Loucy (cell line): ENCODE results near the gene ALPK3.

ENCODE experiments used
- H2AFZ ChIP-seq: fragments of 200-600 bp; sonication (generic); 2 replicates; pipeline ENCODE4 v1.6.0; 2016; ENCODE audit warnings: antibody characterized with exemption, mild to moderate bottlenecking, low read length, moderate library complexity
- H3F3A ChIP-seq: fragments of 200-600 bp; 2 replicates; pipeline ENCODE4 v1.6.0; 2016; ENCODE audit warnings: antibody characterized with exemption, low read depth, mild to moderate bottlenecking
- H3K27me3 ChIP-seq: fragments of 200-600 bp; sonication (generic); 2 replicates; pipeline ENCODE4 v1.6.1; 2014; ENCODE audit warnings: low read length, mild to moderate bottlenecking; ENCODE audit not compliant: insufficient read depth, poor library complexity, severe bottlenecking
- H3K36me3 ChIP-seq: fragments of 200-600 bp; sonication (generic); 2 replicates; pipeline ENCODE4 v1.6.1; 2016; ENCODE audit warnings: low read length; ENCODE audit not compliant: insufficient read depth
- H3K4me1 ChIP-seq: fragments of 200-600 bp; sonication (generic); 2 replicates; pipeline ENCODE4 v1.5.1; 2014; ENCODE audit warnings: low read length, mild to moderate bottlenecking; ENCODE audit not compliant: insufficient read depth, poor library complexity, severe bottlenecking
- H3K4me2 ChIP-seq: fragments of 200-600 bp; sonication (generic); 2 replicates; pipeline ENCODE4 v1.6.0; 2014; ENCODE audit warnings: antibody characterized with exemption, low read length, low read depth, mild to moderate bottlenecking; ENCODE audit not compliant: poor library complexity, severe bottlenecking
- H3K4me3 ChIP-seq: fragments of 200-600 bp; sonication (generic); 2 replicates; pipeline ENCODE4 v1.5.1; 2014; ENCODE audit warnings: low read length, mild to moderate bottlenecking, mixed read lengths; ENCODE audit not compliant: poor library complexity, severe bottlenecking
- H3K79me2 ChIP-seq: fragments of 200-600 bp; sonication (generic); 2 replicates; pipeline ENCODE4 v1.6.1; 2014; ENCODE audit warnings: low read length; ENCODE audit not compliant: insufficient read depth
- H3K9ac ChIP-seq: fragments of 200-600 bp; sonication (generic); 2 replicates; pipeline ENCODE4 v1.6.0; 2014; ENCODE audit warnings: mild to moderate bottlenecking, low read depth, low read length, moderate library complexity; ENCODE audit not compliant: poor library complexity, severe bottlenecking
- H3K9me2 ChIP-seq: fragments of 200-600 bp; sonication (generic); replicated peaks from 2 replicates; pipeline ENCODE4 v1.6.1; 2016; ENCODE audit warnings: low read depth, low read length, mixed read lengths
- H3K9me3 ChIP-seq: fragments of 200-600 bp; sonication (generic); 2 replicates; pipeline ENCODE4 v1.6.1; 2014; ENCODE audit warnings: mild to moderate bottlenecking, antibody characterized with exemption, low read length, low read depth; ENCODE audit not compliant: insufficient read depth
- H4K20me1 ChIP-seq: fragments of 200-600 bp; sonication (generic); 2 replicates; pipeline ENCODE4 v1.6.0; 2014; ENCODE audit warnings: antibody characterized with exemption, low read length, mild to moderate bottlenecking; ENCODE audit not compliant: insufficient read depth, poor library complexity, severe bottlenecking
- CTCF ChIP-seq: fragments of 200-600 bp; sonication (generic); conservative IDR thresholded peaks from 2 replicates; pipeline ENCODE4 v1.5.1; 2014; ENCODE audit warnings: mild to moderate bottlenecking, antibody characterized with exemption, low read length
- EZH2phosphoT487 ChIP-seq: fragments of 200-600 bp; IDR thresholded peaks from 2 replicates; pipeline ENCODE4 v1.6.1; 2018; ENCODE audit warnings: antibody characterized with exemption, mild to moderate bottlenecking, moderate library complexity, borderline replicate concordance

Gene ALPK3

GRCh38 chr15:84919106-84919667, 102.0 kb downstream of the ALPK3 start:
- H3K9ac ChIP-seq, result no peak overlapping the region
- H3K27me3 ChIP-seq, result no peaks in the 10 kb centered on the region
- H3K79me2 ChIP-seq, result no peaks in the 10 kb centered on the region
- peaks cover 16% of the 10 kb centered on the region for H3K4me1 ChIP-seq
- no peak overlapping the region for H3K4me3 ChIP-seq
- no peak overlapping the region for H3K4me2 ChIP-seq
- no peaks in the 10 kb centered on the region for H3K9me2 ChIP-seq
- no peaks in the 10 kb centered on the region for H3K9me3 ChIP-seq
- H4K20me1 ChIP-seq, result no peaks in the 10 kb centered on the region
- TF ChIP-seq CTCF (no peak), EZH2phosphoT487 (no peak)
- no peaks in the 10 kb centered on the region for H3K36me3 ChIP-seq
- no peak overlapping the region for H2AFZ ChIP-seq
- H3F3A ChIP-seq, result no peaks in the 10 kb centered on the region

- H3K4me2 ChIP-seq, result no peak overlapping the region
- no peaks in the 10 kb centered on the region for H3K9me2 ChIP-seq
- H3K27me3 ChIP-seq, result no peaks in the 10 kb centered on the region
- H3K9me3 ChIP-seq, result no peaks in the 10 kb centered on the region
- no peak overlapping the region for H3K9ac ChIP-seq
- H2AFZ ChIP-seq, result no peak overlapping the region
- H3K79me2 ChIP-seq, result no peaks in the 10 kb centered on the region
- TF ChIP-seq EZH2phosphoT487, result no peak
- TF ChIP-seq CTCF, result no peak
- no peaks in the 10 kb centered on the region for H3K4me1 ChIP-seq
- H3K4me3 ChIP-seq, result no peak overlapping the region
- H3K36me3 ChIP-seq, result no peaks in the 10 kb centered on the region
- no peaks in the 10 kb centered on the region for H3F3A ChIP-seq
- no peaks in the 10 kb centered on the region for H4K20me1 ChIP-seq
Measured at GRCh38 chr15:84921121-84921520, 104.0 kb downstream of the ALPK3 start.

- TF ChIP-seq EZH2phosphoT487, result no peak
- no peak overlapping the region for H3K9ac ChIP-seq
Measured at GRCh38 chr15:84922530-84922929, 105.4 kb downstream of the ALPK3 start.

More at GRCh38 chr15:84922530-84922929, 105.4 kb downstream of the ALPK3 start:
- H3F3A ChIP-seq, result no peaks in the 10 kb centered on the region
- H3K36me3 ChIP-seq, result no peaks in the 10 kb centered on the region
- no peaks in the 10 kb centered on the region for H3K79me2 ChIP-seq
- H4K20me1 ChIP-seq, result no peaks in the 10 kb centered on the region
- no peaks in the 10 kb centered on the region for H3K9me2 ChIP-seq
- H3K4me2 ChIP-seq, result no peak overlapping the region
- H3K27me3 ChIP-seq, result no peaks in the 10 kb centered on the region
- no peak overlapping the region for H2AFZ ChIP-seq
- no peaks in the 10 kb centered on the region for H3K4me1 ChIP-seq
- no peak overlapping the region for H3K4me3 ChIP-seq
- no peaks in the 10 kb centered on the region for H3K9me3 ChIP-seq
